Measurements from ENCODE around the gene EFHD1.

EFHD1 gene

DNA sequence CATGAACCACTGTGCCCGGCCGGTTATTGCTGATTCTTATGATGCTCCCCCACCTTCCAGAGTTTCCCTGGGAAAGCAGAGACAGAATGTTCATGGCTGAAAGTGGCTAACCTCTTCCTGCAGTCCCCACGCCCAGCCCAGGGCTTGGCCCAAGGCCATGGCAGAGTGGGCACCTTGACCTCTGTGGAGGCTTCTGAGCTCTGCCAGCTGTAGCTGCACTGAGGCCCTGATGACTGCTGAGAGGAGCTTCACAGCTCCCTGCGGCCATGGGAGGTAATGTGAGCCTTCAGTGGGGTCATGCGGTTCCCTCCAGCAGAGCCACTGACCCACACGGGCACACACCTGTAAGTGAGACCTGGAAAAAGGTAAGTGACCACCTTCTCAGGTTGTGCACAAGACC lies 13.3 kb downstream of the EFHD1 start:
- TF ChIP-seq, protein P1, sequence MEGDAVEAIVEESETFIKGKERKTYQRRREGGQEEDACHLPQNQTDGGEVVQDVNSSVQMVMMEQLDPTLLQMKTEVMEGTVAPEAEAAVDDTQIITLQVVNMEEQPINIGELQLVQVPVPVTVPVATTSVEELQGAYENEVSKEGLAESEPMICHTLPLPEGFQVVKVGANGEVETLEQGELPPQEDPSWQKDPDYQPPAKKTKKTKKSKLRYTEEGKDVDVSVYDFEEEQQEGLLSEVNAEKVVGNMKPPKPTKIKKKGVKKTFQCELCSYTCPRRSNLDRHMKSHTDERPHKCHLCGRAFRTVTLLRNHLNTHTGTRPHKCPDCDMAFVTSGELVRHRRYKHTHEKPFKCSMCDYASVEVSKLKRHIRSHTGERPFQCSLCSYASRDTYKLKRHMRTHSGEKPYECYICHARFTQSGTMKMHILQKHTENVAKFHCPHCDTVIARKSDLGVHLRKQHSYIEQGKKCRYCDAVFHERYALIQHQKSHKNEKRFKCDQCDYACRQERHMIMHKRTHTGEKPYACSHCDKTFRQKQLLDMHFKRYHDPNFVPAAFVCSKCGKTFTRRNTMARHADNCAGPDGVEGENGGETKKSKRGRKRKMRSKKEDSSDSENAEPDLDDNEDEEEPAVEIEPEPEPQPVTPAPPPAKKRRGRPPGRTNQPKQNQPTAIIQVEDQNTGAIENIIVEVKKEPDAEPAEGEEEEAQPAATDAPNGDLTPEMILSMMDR (IDR thresholded peaks at IDR 0.05; ENCODE audit: low read depth, low read length), result no peak
- no peak overlapping the region for H3K4me3 ChIP-seq (replicated peaks in 1 of 2; ENCODE audit: low read depth in 2 of 2, low read length in 2 of 2)
- no peak for DNase-seq (ENCODE audit: low read depth in 2 of 2)

DNA sequence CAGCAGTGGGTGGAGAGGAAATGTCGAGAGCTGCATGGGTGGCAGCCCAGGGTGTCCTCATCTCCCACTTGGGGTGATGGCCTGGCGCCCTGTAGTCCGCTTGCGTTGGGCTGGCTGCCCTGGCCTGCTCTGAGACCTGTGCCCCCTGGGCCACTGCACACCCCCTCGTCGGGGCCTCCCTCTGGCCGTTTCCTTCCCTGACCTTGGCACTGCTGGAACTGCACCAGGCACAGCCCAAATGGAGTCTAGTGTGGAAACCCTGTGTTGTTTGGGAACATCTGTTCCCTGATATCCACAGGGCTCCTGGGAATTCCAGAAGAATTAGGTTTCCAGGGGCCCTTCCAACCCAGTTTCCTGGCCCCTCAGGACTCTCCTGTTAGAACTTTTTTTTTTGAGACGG lies 13.9 kb downstream of the EFHD1 start:
- TF ChIP-seq, protein P1 (IDR thresholded peaks at IDR 0.05; ENCODE audit: low read depth, low read length), result no peak
- DNase-seq (ENCODE audit: low read depth in 2 of 2), result no peak
- H3K4me3 ChIP-seq (replicated peaks in 1 of 2; ENCODE audit: low read depth in 2 of 2, low read length in 2 of 2), result no peak overlapping the region

DNA sequence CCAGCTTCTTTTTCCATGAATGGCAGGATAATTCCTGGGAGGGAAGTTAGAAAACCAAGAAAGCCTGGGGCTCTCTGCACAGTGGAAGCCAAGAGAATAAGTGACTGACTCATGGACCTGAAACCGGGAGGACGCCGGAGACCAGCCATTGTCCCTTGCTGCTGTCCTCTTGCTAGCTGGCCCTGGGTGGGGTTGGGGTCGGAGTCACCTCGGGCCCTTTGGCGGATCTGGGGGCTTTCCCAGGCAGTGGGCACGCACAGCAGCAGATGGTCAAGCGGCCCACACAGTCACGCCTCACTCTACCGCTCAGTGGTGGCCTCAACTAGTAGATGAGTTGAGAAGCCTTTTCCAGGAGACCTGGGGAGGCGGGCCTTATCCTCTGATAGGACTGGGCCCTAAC lies 15.6 kb downstream of the EFHD1 start:
- no peak for DNase-seq (ENCODE audit: low read depth in 2 of 2)
- no peak overlapping the region for H3K4me3 ChIP-seq (replicated peaks in 1 of 2; ENCODE audit: low read depth in 2 of 2, low read length in 2 of 2)
- TF ChIP-seq, protein P1 (IDR thresholded peaks at IDR 0.05; ENCODE audit: low read depth, low read length), result no peak

DNA sequence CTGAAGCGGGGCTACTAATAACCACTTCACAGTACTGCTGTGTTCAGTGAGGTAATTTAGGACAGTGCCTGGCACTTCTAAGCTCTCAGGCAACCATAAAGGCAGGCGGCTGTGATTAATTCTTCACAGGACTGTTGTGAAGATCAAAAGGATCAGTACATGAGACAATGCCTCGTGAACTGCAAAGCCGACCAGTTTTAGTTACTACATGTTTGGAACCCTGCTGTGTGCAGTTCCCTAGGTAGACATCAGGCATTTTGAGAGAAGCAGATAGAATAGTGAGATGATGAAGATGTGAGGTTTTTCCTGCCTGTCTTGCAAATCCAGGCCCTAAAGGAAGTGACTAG lies 19.1 kb downstream of the EFHD1 start:
- DNase-seq (ENCODE audit: low read depth in 2 of 2), result no peak
- TF ChIP-seq, protein P1 (IDR thresholded peaks at IDR 0.05; ENCODE audit: low read depth, low read length), result no peak
- H3K4me3 ChIP-seq (replicated peaks in 1 of 2; ENCODE audit: low read depth in 2 of 2, low read length in 2 of 2), result no peak overlapping the region

DNA sequence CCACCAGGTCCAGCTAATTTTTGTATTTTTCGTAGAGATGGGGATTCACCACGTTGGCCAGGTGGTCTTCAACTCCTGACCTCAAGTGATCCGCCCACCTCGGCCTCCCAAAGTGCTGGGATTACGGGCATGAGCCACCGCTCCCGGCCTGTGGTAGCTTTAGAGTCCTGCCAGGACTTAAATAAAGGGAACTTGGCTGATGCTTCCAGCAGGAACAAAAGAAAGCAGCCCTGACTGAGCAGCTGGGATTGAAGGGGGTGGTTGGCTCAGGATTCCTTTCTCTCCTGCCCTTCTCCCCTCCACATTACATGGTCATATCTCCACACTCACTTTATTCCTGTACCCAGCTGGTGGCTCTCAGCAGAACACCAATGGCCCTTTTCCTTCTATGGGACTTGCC lies 20.0 kb downstream of the EFHD1 start:
- TF ChIP-seq, protein P1 (IDR thresholded peaks at IDR 0.05; ENCODE audit: low read depth, low read length), result no peak
- H3K4me3 ChIP-seq (replicated peaks in 1 of 2; ENCODE audit: low read depth in 2 of 2, low read length in 2 of 2), result no peak overlapping the region
- no peak for DNase-seq (ENCODE audit: low read depth in 2 of 2)

DNA sequence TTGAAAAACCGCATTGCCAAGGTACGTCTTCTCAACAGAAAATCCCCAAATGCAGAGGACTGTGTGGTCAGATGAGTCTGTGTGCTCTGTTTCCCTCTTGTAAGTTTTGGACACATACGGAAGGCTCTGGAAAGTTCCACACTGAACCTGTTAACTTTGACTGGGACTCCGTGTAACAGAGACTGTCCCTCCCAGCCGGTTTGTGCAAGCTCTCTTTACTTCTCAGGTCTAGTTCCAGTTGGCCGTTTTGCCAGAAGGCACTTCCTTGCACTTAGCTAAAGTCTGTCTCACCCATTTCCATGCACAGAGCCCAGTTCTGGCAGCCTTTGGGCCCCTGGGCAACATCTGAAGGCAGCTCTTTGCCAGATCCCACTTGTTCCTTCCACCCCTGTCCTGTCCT lies 22.0 kb downstream of the EFHD1 start:
- TF ChIP-seq, protein P1 (IDR thresholded peaks at IDR 0.05; ENCODE audit: low read depth, low read length), result no peak
- H3K4me3 ChIP-seq (replicated peaks in 1 of 2; ENCODE audit: low read depth in 2 of 2, low read length in 2 of 2), result no peak overlapping the region
- no peak for DNase-seq (ENCODE audit: low read depth in 2 of 2)

DNA sequence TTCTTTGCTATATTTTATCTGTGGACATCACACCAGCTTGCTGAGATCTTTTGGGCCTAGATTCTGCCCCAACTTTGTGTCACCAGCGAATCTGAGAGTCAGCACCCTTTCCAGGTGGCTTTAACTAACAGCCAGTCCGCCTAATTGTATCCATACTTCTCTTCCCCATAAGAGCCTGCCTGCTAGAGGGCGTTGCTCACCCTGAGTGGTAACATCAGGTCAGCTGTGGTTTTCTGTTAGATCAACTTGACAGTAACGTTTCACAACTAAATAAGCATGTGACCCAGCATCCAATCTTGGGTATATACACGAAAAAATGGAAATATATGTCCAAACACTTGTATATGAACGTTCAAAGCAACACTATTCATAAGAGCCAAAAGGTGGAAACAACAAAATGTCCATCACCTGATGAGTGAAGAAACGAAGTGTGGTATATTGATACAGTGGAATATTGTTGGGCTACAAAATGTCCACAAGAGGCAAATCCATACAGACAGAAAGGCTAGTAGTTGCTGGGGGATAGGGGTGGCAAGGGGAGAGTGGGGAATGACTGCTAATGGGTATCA lies 24.9 kb downstream of the EFHD1 start:
- TF ChIP-seq, protein P1 (IDR thresholded peaks at IDR 0.05; ENCODE audit: low read depth, low read length), result no peak
- no peak overlapping the region for H3K4me3 ChIP-seq (replicated peaks in 1 of 2; ENCODE audit: low read depth in 2 of 2, low read length in 2 of 2)
- no peak for DNase-seq (ENCODE audit: low read depth in 2 of 2)
